ENCODE results near the gene DMRT1. TPM values are rescaled to one million over a fixed set of nuclear protein-coding genes. Genes with fewer than 3 reads are reported as not detected.

Gene DMRT1
- total and polyA plus RNA-seq, 9 of the 15 experiments (the other 6 are each of a cell fraction or from before 2014, with no cell fraction given) = not detected

DNA sequence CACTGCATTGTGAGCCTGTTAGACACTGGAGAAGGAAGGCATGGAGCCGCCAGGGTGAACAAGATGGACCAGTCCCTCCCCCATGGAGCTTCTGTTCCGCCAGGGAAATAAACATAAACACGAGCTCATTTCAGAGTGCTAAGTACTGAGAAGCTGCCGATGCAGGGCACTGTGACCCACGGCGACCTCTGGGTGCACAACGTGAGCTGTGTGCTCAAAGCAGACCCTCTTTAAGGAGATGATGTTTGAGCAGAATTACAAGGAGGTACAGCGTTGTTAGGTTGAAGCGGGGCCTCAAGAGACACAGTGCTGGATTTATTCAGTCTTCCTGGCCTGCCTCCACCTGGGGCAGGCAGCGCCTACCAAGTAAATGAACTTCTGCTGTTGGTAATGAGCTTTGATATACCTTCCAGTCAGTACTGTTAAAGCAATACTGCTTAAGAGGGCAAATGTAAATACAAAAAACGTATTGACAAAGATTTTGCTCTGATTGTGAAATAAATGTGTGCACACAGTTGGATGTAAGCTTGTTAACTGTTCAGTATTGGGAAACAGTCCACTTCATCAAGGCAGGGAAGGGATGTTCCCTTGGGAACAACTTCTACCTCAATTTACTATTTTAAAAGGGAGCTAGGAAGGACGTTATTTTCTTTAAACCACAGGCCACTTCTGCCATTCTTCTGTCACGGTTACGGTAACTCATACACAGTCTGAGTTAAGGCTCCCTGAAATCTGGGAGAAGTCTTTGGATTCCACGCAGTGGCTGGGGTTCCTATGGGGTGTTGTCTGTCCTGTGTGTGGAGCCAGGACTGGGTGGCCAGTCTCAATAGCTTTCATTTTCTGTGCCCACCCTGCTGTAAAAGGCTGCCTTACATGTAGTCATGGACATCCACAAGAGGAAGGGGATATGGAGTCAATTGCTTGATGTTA is 48.9 kb upstream of the DMRT1 start:
- H4K20me1 ChIP-seq (replicated peaks; ENCODE audit: control insufficient read depth, insufficient read depth, low read length) = no peaks in the 10 kb centered on the region
- no peak overlapping the region for H3K9ac ChIP-seq (ENCODE audit: insufficient read depth in 1 of 2, low read depth in 2 of 2, low read length in 2 of 2)
- no peak overlapping the region for H3K4me3 ChIP-seq
- no peaks in the 10 kb centered on the region for H3K4me1 ChIP-seq (replicated peaks in 1 of 2; ENCODE audit: control insufficient read depth in 2 of 2, insufficient read depth in 2 of 2, low read length in 2 of 2)
- intact Hi-C loops (cut with micrococcal nuclease) (no loop called here), in situ Hi-C loops (cut with MboI) (no loop called here)
- CTCF ChIA-PET (ENCODE audit: low intra/inter-chr PET ratio) = no interaction called here
- H3K27ac ChIP-seq (ENCODE audit: extremely low read depth, low read depth, low read length) = no peak overlapping the region
- POLR2A ChIA-PET = interaction anchor here (1.0 kb wide), 1 partner anchor 14 kb away, joined by 3 read pairs; no protein-coding TSS in a partner anchor
- ATAC-seq (no peak), FAIRE-seq (no peak), DNase-seq (ENCODE audit: extremely low read depth in 1 of 4, low spot score in 3 of 4) (no peak)
- H3K79me2 ChIP-seq (ENCODE audit: control insufficient read depth, insufficient read depth, low read length) = no peaks in the 10 kb centered on the region
- peaks cover 0 to 5% of the 10 kb centered on the region in 2 experiments; a peak in 2 of 5 replicates for H3K27me3 ChIP-seq (ENCODE audit: control insufficient read depth in 2 of 2, insufficient read depth in 2 of 2, low read length in 2 of 2)
- H3K9me1 ChIP-seq (ENCODE audit: control insufficient read depth, insufficient read depth, low read length) = no peaks in the 10 kb centered on the region
- no peaks in the 10 kb centered on the region for H3K9me3 ChIP-seq (replicated peaks; ENCODE audit: control insufficient read depth, insufficient read depth, low read depth, low read length)
- no peak overlapping the region for H3K4me2 ChIP-seq (ENCODE audit: insufficient read depth, low read length)
- no peaks in the 10 kb centered on the region for H3K36me3 ChIP-seq (ENCODE audit: control insufficient read depth, insufficient read depth, low read length)
- BruUV-seq (replicated peaks) = no TSS peak
- H2AFZ ChIP-seq (ENCODE audit: low read depth, low read length) = no peak overlapping the region
- 4% methylated on average over 14 of the region's 15 CpGs for WGBS (ENCODE audit: insufficient coverage, low coverage, missing lambda C conversion rate)
- TF ChIP-seq YY1 (IDR thresholded peaks at IDR 0.05; ENCODE audit: borderline replicate concordance in 1 of 3, control insufficient read depth in 1 of 3, extremely low read depth in 1 of 3, insufficient read depth in 3 of 3, insufficient read length in 1 of 3, insufficient replicate concordance in 2 of 3, low read depth in 1 of 3, low read length in 2 of 3) = no peak
- TF ChIP-seq, protein P1, sequence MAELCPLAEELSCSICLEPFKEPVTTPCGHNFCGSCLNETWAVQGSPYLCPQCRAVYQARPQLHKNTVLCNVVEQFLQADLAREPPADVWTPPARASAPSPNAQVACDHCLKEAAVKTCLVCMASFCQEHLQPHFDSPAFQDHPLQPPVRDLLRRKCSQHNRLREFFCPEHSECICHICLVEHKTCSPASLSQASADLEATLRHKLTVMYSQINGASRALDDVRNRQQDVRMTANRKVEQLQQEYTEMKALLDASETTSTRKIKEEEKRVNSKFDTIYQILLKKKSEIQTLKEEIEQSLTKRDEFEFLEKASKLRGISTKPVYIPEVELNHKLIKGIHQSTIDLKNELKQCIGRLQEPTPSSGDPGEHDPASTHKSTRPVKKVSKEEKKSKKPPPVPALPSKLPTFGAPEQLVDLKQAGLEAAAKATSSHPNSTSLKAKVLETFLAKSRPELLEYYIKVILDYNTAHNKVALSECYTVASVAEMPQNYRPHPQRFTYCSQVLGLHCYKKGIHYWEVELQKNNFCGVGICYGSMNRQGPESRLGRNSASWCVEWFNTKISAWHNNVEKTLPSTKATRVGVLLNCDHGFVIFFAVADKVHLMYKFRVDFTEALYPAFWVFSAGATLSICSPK (IDR thresholded peaks at IDR 0.05; ENCODE audit: borderline replicate concordance) = no peak
- TF ChIP-seq ZFP1 (CRISPR knock-in tag; IDR thresholded peaks at IDR 0.05) = no peak
- TF ChIP-seq ATF1 (CRISPR knock-in tag; IDR thresholded peaks at IDR 0.05) = no peak
- TF ChIP-seq ATF1 (tag; IDR thresholded peaks at IDR 0.05) = no peak
- no peak for TF ChIP-seq PHB2 (IDR thresholded peaks at IDR 0.05; ENCODE audit: low read depth)
- TF ChIP-seq MEIS2 (IDR thresholded peaks at IDR 0.05; ENCODE audit: partially characterized antibody) = no peak
- TF ChIP-seq ZNF589 (CRISPR knock-in tag; IDR thresholded peaks at IDR 0.05; ENCODE audit: low read depth) = no peak
- TF ChIP-seq, protein P2, sequence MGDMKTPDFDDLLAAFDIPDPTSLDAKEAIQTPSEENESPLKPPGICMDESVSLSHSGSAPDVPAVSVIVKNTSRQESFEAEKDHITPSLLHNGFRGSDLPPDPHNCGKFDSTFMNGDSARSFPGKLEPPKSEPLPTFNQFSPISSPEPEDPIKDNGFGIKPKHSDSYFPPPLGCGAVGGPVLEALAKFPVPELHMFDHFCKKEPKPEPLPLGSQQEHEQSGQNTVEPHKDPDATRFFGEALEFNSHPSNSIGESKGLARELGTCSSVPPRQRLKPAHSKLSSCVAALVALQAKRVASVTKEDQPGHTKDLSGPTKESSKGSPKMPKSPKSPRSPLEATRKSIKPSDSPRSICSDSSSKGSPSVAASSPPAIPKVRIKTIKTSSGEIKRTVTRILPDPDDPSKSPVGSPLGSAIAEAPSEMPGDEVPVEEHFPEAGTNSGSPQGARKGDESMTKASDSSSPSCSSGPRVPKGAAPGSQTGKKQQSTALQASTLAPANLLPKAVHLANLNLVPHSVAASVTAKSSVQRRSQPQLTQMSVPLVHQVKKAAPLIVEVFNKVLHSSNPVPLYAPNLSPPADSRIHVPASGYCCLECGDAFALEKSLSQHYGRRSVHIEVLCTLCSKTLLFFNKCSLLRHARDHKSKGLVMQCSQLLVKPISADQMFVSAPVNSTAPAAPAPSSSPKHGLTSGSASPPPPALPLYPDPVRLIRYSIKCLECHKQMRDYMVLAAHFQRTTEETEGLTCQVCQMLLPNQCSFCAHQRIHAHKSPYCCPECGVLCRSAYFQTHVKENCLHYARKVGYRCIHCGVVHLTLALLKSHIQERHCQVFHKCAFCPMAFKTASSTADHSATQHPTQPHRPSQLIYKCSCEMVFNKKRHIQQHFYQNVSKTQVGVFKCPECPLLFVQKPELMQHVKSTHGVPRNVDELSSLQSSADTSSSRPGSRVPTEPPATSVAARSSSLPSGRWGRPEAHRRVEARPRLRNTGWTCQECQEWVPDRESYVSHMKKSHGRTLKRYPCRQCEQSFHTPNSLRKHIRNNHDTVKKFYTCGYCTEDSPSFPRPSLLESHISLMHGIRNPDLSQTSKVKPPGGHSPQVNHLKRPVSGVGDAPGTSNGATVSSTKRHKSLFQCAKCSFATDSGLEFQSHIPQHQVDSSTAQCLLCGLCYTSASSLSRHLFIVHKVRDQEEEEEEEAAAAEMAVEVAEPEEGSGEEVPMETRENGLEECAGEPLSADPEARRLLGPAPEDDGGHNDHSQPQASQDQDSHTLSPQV (IDR thresholded peaks at IDR 0.05) = no peak
- TF ChIP-seq BHLHE40 (IDR thresholded peaks at IDR 0.05; ENCODE audit: low read length) = no peak
- TF ChIP-seq, protein P3, sequence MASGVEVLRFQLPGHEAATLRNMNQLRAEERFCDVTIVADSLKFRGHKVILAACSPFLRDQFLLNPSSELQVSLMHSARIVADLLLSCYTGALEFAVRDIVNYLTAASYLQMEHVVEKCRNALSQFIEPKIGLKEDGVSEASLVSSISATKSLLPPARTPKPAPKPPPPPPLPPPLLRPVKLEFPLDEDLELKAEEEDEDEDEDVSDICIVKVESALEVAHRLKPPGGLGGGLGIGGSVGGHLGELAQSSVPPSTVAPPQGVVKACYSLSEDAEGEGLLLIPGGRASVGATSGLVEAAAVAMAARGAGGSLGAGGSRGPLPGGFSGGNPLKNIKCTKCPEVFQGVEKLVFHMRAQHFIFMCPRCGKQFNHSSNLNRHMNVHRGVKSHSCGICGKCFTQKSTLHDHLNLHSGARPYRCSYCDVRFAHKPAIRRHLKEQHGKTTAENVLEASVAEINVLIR (CRISPR knock-in tag; IDR thresholded peaks at IDR 0.05) = no peak
- TF ChIP-seq SMC3 (conservative IDR thresholded peaks at IDR 0.05; ENCODE audit: insufficient read depth, low read depth, low read length) = no peak
- no peak for TF ChIP-seq TSC22D4 (tag; IDR thresholded peaks at IDR 0.05)

Measured in K562 (cell line).